NCI-H526 treated with DMSO at 0.1 percent for 48 hours (cell line): ENCODE data around the gene SMAD6.

Source experiments
- DNase-seq: peaks from one replicate; lab custom pipeline; 2025; lab: John Stamatoyannopoulos, UW

SMAD6 gene

DNA sequence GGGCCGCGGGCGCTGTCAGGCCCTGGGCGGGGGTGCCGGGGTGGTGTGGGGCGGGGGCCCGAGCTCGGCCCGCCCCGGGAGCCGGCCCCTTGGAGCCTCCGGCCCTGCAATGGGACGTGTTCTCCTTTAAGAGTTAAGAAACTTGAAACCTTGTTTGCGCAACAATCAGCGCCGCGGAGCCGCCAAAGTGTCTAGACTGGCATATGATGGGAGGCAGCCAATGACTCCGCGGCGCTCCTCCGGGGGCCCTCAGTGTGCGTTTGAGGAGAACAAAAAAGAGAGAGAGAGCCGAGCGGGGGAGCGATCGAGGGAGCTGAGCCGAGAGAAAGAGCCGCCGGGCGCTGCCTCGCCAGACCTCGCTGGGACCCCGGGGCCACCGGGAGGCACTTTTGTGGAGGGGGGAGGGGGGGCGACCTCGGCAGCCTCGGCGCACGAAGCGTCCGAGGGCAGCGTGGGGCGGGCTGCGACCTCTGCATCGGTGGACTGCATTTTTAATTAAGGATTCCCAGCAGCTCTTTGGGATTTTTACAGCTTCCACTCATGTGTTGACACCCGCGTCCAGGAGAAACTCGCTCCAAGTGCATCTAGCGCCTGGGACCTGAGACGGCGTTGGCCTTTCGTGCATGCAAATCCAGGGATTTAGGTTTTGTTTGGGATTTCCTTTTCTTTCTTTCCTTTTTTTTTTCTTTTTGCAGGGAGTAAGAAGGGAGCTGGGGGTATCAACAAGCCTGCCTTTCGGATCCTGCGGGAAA, at the start of gene SMAD6:
Gene SMAD6, plus strand, starts transcription at position 202 of the 752 bp plus-strand sequence. CDS start 1,023 bp downstream, outside the sequence.
- DNase-seq: peak; percentile 83

DNA sequence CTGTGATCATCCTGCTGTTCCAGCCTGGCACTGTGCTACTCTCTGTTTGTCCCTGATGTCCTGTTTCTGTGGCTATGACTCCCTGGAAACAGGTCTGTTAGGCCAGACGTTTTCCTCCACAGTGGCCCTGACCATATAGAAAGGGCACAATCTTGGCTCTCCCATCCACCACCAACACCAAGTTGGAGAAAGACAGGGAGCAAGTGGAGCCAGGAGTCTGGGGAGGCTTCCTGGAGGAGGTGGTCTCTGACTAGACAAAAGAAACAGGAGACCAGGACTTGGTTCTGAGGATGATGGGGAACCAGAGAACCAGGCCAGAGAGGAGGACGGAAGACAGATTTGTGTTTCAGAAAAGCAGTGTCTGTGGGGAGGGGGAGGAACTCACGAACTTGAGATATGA, 49.2 kb upstream of the SMAD6 start:
- no peak for DNase-seq

DNA sequence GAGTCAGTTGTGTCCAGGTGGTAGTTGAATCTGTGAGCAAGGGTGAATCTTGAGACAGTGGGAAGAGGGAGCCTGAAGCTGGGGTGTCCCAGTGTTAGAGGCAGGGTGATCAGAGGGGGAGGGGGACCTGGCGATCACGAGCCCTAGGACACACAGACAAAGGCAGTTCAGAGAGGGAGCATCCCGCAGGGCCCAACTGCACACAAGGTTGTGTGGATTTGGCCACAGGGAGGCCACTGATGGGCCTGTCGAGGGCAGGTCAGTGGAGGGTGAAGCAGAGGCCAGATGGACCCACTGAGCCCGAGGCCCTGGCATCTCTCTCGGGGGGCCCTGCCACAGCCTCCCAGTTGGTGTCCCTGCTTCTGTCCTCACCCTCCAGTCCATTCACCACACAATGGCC, 48.6 kb upstream of the SMAD6 start:
- DNase-seq: no peak

DNA sequence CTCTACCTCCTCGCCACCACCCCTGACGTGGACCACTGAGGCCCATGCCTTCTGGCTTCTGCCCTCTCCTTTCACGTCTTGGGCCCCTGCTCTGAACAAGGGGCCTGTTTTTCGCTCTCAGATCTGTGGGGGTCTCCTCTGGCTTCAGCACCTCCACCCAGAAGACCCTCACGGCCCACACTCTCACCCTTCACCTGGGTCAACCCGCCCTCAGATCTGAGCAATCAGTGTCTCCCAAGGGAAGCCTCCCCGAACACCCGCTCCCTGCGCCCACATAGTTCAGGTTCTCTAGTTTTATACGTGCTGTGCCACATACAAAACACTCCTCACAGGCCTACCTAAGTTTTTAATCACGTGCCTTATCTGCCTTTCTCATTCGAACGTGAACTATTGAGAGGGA, 48.2 kb upstream of the SMAD6 start:
- no peak for DNase-seq

DNA sequence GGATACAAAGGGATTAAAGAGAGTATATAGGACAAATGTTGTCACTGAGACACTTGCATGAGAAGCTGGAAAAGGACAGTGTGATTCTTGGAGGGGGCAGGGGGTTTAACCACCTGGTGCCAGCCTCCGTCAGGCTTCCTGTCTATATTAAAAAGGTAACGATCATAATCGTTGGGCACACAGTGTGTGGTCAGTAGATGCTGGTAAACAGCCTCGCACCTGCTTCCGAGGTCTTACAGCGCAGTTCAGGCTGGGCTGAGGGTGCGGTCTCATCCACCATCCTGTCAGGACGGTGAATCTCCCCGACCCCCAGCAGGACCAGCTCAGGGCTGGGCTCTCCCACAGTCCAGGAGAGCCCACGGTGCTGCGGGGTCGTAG, 47.7 kb upstream of the SMAD6 start:
- no peak for DNase-seq

DNA sequence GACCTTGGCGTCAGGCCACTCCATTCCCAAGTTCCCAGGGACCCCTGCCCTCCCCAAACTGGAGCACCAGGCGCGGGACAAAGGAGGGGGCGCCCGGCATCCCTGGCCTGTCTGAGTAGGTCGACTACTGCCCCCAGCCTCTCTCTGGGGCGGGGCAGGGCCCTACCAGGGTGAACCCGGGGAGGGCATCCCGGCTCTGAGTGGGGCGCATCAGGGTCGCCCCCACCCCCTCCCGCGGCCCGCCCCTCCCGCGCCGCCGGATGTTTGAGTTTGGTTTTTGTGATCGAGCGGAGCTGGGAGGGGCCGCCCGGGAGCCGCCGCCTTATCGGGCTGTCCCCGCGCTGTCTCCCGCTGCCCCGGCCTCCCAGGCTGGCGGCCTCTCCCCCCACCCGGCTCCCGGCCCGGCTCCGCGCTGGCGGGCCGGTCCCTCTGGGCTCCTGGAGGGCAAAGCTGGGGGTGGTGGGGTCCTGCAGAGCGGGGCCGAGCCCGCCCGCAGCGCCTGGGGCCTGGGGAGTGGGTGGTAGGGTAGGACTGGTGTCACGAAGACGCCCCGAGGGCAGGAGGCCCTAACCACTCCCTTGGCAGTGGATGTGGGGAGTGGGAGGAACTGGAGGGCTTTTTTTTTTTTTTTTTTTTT, 47.2 kb upstream of the SMAD6 start:
- no peak for DNase-seq

DNA sequence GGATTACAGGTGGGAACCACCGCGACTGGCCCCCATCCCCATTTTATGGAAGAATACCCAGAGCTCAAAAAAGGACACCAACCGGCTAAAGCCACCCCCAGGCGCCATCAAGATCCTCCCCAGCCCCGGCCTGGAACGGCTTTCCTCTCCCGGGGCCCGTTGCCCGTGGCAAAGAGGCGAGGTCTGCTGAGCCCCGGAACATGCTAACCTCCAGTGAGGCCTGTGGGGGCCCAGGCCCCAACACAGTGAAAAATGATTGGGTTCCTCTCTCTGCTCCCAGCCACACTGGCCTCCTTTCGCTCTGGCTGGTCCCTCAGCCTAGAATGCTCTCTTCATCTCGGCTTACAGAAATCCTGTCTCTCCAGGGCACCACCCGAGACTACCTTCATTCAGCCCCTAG, 46.5 kb upstream of the SMAD6 start:
- DNase-seq: no peak

DNA sequence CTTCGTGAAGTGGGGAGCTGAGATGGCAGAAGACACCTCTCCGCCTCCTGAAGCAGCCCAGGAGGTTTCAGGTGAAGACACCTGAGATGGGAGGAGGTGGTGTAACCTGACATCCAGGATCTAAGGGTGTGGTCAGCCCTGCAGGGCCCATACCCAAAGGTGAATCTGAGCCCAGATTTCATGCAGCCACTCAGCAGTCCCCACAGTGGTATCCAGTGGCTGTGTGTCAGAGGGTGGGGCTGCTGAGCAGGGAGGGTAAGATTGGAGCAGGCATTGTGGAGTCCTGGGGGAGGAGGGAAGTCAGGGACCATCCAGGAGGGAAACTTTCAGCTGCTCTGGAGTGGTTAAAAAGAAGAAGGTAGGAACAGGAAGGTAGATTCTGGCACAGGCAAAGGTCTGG, 46.0 kb upstream of the SMAD6 start:
- no peak for DNase-seq

DNA sequence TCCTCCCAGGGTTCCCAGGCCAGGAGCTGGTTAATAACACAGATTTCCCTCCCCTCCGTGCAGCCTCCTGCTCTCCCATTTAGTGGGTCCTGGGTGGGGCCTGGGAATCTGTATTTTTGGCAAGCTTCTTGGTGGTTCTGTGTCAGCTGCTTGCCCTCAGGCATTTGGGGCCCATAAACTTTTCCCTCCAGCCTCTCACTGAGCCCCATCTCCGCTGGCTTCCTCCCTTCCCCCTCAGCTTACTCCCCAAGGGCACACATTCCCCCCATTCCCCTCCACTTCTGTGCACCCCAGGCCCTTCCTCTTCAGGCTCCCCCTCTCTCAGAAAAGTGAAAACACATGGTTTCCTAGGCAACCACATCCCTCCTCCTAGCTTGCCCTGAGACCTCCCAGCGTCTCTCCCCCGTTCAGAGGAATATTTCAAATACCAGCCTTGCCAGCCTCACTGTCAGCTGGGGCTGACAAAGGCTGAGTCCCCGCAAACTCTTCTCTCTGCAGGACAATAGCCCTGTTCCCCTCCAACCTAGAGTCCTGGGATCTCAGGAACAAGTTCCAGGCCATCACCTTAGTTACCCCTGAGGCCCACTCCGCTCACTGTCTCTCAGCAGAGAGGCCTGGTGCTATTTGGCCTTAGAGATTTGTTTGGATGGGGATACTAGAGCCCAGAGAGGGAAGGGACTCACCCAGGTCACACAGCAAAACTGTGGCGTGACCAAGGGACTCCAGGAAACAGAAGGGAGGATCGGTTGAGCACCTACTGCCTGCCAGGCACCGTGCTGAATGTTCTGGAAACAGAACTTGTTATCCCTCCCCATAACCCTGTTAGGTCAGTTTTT, 44.6 kb upstream of the SMAD6 start:
- no peak for DNase-seq

DNA sequence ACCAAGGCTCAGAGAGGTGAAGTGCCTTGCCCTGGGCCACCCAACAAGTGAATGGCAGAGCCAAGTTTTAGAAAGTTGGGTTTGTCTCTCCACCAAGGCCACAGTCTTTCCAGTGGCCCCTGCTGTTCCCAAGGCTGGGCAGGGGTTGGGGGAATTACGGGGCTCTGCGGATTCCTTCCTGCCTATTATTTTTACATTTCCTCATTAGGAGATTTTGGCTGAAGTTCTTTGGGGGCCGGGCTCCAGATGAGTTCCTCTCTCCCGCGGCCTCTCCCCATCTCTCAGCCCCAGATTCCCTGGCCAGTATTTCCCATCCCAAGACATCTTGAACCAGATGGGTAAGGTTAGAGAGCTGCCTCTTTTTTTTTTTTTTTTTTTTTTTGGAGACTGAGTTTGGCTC, 44.0 kb upstream of the SMAD6 start:
- DNase-seq: no peak

DNA sequence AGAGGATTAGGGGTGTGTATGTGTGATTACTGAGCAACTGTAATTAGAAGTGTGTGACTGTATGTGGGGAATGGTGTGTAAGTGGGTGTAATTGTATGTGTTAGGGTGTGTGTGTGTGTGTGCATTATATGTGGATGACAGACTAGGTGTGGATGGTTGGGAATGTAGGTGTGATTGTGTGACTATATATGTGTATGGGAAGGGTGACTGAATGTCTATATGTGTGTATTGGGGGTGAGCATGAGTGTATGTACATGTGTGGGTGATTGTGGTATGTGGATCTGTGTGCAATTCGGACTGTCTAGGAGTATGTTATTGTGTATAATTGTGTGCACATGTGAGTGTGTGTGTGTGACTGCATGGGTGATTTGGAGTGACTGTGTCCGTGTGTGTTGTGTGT, 43.2 kb upstream of the SMAD6 start:
- no peak for DNase-seq

DNA sequence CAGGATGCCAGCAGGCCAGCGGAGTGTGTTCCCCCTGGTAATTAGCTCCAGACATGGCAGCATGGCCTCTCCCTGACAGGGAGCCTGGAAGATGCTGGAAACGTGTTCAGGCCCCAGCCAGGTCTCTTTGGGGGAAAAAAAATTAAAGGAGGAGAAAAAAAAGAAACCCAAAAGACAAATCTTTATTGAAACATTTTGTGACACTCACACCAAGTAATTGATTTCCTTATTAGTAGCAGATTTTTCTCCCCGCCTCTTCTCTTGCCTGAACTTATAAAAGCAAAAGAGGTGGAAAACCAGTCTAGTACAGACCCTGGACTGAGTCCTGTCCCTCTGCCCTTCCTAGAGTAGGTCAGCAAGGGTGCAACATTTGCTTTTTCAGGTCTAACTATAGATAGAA, 42.7 kb upstream of the SMAD6 start:
- no peak for DNase-seq

DNA sequence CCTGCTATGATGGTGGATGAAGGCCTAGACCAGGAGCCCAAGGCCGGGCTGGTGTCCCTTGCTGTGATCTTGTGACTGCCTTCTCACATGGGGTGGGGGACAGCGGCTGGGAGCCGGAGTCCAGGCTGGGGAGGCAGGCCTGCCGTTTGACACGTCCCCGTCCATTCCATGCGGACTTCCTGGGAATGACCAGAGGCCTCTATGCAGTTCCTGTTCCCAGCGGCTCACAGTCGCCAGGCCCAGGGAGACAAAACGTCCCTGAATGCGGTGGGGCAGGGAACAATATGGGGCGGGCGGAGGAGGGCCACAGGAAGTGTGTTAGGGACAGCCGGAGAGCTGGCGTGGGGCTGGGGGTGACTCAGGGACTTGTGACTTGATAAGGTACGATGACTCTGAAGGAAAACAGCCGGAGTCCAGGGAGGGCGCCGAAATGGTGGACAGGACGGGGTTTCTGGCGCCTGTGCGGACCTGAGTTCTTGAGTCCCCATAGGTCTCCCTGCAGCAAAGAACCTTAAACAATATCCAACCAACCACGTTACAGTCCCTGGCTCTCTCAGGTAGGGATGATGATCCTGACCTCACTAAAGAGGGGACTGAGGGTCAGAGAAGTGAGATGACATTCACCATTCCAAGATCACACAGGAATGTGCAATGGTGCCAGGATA, 40.5 kb upstream of the SMAD6 start:
- no peak for DNase-seq

DNA sequence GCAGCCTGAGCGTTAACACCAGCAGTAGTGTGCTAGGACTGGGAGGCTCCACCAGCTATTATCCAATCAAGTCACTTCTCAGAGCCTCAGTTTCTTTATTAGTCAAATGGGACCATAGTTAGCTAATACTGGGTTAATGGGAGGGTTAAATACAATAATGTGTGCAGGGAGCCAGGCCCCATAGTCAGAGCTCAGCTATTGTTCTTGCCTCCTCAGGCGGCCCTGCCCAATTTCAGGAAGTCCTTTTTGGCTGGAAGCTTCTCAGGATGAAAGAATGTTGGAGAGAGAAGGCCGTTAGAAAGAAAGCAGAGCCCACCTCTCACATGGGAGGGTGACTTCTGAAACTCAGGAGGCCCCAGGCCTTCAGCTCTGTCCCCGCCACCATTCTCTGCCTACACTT, 39.5 kb upstream of the SMAD6 start:
- no peak for DNase-seq

DNA sequence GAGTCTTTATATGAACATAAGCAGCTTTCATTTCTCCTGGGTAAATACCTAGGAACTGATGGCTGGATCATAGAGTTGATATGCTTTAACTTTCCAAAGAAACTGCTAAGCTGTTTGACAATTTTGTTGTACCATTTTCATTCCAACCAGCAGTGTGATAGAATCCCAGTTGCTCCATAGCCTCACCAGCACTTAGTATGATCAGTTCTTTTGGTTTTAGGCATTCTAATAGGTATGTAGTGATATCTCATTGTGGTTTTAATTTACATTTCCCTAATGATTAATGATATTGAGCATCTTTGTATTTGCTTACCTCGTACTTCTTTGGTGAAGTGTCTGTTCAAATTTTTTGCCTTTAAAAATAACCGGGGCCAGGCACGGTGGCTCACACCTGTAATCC, 38.4 kb upstream of the SMAD6 start:
- DNase-seq: no peak

DNA sequence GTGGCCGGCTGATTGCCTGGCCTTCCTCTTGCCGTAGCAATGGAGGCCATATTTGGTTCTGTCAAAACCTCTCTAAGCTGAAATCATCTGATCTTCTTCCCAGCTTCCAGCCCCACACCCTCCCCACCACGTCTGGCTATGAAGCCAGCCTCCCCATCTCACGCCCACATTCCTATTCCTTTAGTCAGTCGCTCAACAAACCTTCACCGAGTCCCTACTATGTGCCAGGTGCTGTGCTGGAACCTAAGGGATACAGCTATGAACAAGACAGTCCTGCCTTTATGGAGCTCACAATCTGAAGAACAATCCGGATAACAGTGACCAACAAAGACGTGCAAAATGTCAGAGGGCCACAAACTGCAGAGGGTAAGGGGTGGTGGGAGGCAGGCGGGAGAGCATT, 31.9 kb upstream of the SMAD6 start:
- DNase-seq: no peak

DNA sequence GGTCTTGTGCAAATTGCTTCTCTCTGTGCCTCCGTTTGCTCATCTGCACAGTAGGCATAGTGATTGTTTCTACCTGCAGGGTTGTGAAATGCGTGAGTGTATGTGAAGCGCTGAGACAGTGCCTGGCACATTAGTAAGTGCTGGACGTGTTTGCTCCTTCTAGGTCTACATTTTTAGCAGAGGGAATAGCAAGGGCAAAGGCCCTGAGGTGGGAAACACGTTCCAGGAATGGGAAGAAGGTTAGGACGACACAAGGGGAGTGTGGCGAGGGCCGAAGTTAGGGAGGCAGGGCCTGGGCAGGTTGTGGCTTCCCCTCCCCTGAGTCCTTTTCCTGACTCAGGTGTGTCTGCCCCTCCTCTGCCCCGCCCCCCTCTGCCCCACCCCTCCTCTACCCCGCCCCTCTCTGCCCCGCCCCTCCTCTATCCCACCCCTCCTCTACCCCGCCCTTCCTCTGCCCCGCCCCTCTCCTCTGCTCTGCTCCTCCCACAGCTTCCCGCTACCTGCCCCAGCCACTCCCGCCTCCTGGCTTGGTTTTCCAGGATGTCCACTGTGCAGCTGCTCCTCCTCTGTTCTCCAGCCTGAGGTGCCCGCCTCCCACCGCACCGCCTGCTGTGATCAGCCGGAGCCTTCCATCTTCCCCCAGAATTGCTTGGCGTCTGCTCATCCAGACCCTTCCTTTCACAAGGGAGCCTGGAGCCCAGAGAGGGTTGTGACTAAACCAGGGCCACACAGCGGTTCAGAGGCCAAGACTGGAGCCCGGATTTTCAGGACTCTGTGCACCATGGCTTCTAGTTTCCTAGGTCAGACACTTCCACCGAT, 31.1 kb upstream of the SMAD6 start:
- DNase-seq: peak; percentile 50

DNA sequence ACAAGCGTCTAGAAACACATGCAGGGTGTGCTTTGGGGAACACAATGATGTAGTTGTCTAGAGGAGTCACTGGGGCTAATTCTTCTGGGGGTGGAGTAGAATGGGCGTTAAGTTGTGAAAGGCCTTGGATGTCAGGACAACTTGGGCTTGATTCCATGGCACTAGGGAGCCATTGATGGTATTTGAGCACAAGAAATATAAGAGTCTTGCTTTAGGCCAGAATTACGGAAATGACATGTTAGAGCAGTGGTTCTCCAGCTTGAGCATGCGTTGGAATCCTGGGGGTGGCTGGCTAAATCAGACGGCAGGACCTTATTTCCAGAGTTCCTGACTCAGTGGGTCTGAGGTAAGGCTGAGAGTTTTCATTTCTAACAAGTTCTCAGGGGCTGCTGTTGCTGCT, 29.2 kb upstream of the SMAD6 start:
- DNase-seq: no peak

DNA sequence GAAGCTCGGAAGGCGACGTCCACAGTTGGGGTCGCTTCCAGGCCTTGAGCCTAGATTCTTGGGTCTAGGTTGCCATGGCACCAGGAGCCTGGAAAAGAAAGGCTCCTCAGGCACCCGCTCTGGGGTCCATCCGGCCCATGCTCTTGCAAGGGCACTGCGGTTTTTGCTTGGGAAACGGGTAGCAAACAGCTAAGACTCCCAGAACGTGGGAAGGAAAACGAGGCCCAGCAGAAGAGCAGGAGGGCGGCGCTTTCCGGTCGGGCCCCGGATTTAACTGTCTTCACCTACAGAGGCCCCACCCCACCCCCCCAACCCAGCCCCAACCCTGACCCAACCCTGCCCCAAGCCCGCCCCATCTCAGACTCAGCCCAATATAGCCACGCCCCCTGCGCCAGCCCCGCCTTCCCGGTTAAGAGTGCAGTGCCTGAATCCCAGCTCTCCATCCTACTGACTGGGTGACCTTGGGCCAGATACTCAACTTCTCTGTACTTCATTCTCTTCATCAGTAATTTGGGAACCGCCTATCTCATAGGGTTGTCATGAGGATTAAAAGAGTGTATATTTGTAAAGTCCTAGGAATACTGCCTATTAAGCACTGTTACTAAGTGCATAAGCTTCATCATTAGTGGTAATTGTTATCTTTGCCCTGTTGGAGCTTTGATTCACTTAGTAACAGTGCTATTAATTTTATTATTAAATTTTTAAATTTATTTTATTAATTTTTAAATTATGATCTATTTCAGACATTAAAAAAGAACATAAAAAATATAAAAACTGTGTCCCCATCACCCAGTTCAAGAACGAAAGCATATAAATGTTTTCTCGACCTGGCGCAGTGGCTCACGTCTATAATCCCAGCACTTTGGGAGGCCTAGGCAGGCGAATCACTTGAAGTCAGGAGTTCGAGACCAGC, 28.4 kb upstream of the SMAD6 start:
- DNase-seq: no peak

DNA sequence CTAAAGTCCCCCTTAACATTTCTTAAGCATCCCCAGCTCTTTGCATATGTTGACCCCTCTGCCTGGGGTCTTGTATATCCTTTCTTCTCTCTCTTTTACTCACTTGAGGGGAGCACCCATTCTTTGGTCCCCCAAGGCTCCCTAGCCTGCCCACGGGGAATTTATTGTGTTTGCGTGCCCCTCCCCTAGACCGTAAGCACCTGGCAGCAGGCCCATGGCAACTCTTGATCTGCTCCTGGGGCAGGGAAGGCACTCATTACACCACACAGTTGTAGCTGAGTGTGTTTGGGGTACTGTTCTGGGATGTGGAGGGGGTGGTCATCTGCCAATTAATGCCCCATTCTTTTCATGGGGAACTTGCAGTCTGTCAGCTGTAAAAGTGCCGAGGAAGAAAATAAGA, 27.3 kb upstream of the SMAD6 start:
- DNase-seq: no peak

DNA sequence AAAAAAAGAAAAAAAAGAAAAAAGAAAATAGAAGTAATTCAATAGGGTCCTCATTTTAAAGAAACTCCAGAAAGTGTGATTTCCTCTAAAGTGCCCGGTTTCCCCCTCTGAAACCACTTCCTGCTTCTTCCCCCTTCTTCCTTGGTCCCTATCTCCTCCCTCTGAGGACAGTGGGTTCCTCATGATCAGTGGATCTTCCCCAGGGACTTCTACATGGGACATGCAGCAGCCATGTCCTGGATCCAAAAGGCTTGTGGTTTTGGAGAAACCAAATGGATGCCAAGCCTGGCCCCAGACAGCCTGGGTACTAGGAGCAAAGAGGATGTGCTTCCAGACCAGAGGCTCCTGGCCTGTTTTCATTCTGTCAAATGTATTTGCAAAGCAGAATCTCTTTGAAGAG, 26.6 kb upstream of the SMAD6 start:
- DNase-seq: no peak
